Naive thymus-derived CD8-positive, alpha-beta T cell (primary cell): Measurements from ENCODE around the gene KLHDC8B. TPM values are rescaled to one million over a fixed set of nuclear protein-coding genes. Genes with fewer than 3 reads are reported as not detected.
A peak's percentile ranks its signal among the peaks of the same experiment; 100 is the strongest.

Experiments
- ATAC-seq, 2 donors: fragments of 150-1000 bp; cut with Tn5 transposase in 1 of 2; sonication (Bioruptor Pico), chemical (Tn5 transposase) in 1 of 2; 1 replicate in 1 of 2; 2 replicates in 1 of 2; pipeline ENCODE4 v1.10.0; 2021; ENCODE audit warnings: mild to moderate bottlenecking in 2 of 2, moderate library complexity in 2 of 2
- POLR2A ChIA-PET: fragments of 350-600 bp; sonication (Branson Sonifier 250); formaldehyde crosslinking; loops from one replicate; lab custom pipeline; 2021; ENCODE audit warnings: antibody characterized with exemption; lab: Charles Lee
- DNase-seq, 10 donors: peaks; one replicate each; pipeline versions ENCODE4 v3.0.0 to v3.0.0-alpha.2; 2020 to 2022
- H3K27ac Mint-ChIP-seq, 10 donors: one replicate each; pipeline ENCODE4 v1.8.0; 2020 to 2022; ENCODE audit warnings: mild to moderate bottlenecking in 10 of 10, mixed read lengths in 10 of 10, moderate library complexity in 4 of 10, inconsistent platforms in 1 of 10
- H3K27me3 Mint-ChIP-seq, 5 donors: one replicate each; pipeline ENCODE4 v1.8.0; 2021 to 2022; ENCODE audit warnings: mixed read lengths in 5 of 5
- H3K36me3 Mint-ChIP-seq, 3 donors: one replicate each; pipeline ENCODE4 v1.8.0; 2020 to 2022; ENCODE audit warnings: mixed read lengths in 3 of 3, mild to moderate bottlenecking in 2 of 3, inconsistent platforms in 1 of 3
- H3K4me1 Mint-ChIP-seq, 4 donors: one replicate each; pipeline ENCODE4 v1.8.0; 2021 to 2022; ENCODE audit warnings: mixed read lengths in 4 of 4
- H3K4me3 Mint-ChIP-seq, 10 donors: one replicate each; pipeline ENCODE4 v1.8.0; 2020 to 2022; ENCODE audit warnings: mild to moderate bottlenecking in 10 of 10, mixed read lengths in 10 of 10, moderate library complexity in 6 of 10, inconsistent platforms in 1 of 10
- H3K9me3 Mint-ChIP-seq, 9 donors: one replicate each; pipeline ENCODE4 v1.8.0; 2020 to 2022; ENCODE audit warnings: mixed read lengths in 9 of 9, mild to moderate bottlenecking in 3 of 9, inconsistent platforms in 1 of 9, moderate library complexity in 1 of 9
- polyA plus RNA-seq, 3 donors: library from polyadenylated mRNA; unstranded; fragments of 300-500 nt; fragmentation: Illumina TruSeq; gene quantifications; one replicate each; pipeline ENCODE4 v1.2.3, GENCODE V29; 2021
- total RNA-seq, 8 experiments: library from RNA in 2 of 8; stranded (reverse) in 2 of 8; gene quantifications; one replicate each; pipeline ENCODE4 v1.2.3 and lab custom pipeline; 2021 to 2026

KLHDC8B gene
- total RNA-seq (1 to 10 TPM; 7.0 to 7.1 TPM), polyA plus RNA-seq (1 to 10 TPM; 3.6 to 4.9 (median 4.2) TPM), total RNA-seq (lab: John Stamatoyannopoulos, UW) (0.98 to 8.4 (median 4.3) reads per million in 6 experiments)

DNA sequence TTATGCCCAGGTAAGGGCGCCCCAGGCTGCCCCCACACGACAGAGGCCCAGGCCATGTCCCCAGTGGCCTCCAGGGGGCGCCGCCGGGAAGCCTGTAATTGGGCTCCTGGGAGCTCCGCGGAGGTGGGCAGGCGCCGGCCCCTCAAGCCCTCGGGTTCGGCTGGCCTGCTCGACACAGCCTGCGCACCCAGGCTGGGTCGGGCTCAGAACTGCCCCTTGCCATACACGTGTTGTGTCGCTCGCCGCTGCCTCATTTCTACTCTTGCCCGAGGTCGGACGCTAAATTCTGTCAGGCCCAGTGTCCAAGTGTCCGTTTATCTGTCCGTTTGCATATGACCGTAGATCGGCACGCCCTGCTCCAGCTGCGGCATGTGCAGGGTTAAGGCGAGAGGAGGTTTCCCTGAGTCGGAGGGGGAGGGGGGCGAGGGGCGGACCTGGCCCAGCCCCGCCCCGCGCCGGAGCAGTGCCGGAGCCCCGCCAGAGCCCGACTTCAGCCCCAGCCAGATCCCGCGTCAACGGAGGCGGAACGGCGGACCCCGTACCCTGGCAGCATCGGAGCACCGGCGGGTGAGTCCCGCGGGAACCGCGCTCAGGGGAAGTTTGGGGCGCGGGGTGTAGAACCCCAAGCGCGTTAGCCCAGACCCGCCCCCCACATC lies at the start of gene KLHDC8B:
KLHDC8B (plus strand) TSS at position 480 of the 656 bp plus-strand sequence. CDS start 1,172 bp downstream, outside the sequence.
- no peaks in the 10 kb centered on the region for H3K27me3 Mint-ChIP-seq
- POLR2A ChIA-PET: interaction anchor here (0.6 to 2.4 kb wide), 10 partner anchors 10 to 298 kb away, joined by 3 to 9 read pairs (median 4); partner anchors contain the start of genes DAG1, NDUFAF3, QRICH1 and USP4
- ATAC-seq: peak; percentile 84 to 85

DNA sequence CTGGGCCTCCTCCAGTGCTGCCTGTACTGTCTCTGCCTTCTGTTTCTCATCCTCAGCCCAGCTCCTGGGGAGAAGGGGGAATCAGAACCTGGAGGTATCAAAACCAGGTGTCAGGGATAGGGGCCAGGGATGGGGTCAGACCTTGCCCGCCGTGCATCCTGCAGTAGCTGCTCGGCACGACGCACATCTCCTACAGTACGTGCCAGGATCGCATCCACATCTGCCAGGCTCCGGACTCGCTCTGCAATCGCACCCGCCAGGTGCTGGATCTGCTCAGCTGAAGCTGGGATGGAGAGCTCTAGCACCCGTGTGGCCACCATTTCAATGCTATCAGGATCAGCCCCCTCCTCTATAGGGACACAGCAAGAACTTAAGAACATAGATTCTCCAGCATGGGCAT lies 49.4 kb upstream of the KLHDC8B start:
- H3K36me3 Mint-ChIP-seq: peaks cover 0 to 21% (median 0%) of the 10 kb centered on the region in 3 donors
- peaks cover 6 to 28% (median 28%) of the 10 kb centered on the region in 4 donors for H3K4me1 Mint-ChIP-seq
- POLR2A ChIA-PET: interaction anchor here (0.6 to 5.0 kb wide), 9 partner anchors 8 to 356 kb away, joined by 3 to 85 read pairs (median 9); partner anchors contain the start of genes CCDC71, LAMB2, QRICH1 and WDR6
- H3K4me3 Mint-ChIP-seq: peak overlapping the region; percentile 47 to 89 (median 69)
- H3K9me3 Mint-ChIP-seq: no peaks in the 10 kb centered on the region
- no peaks in the 10 kb centered on the region for H3K27me3 Mint-ChIP-seq
- no peak for DNase-seq
- peak overlapping the region; percentile 88 to 96 (median 94) for H3K27ac Mint-ChIP-seq
- ATAC-seq: no peak

More for the DNA sequence above, at the start of gene KLHDC8B:
- Mint-ChIP-seq H3K36me3 (no peaks in the 10 kb centered on the region), H3K4me1 (peaks cover 14 to 37% (median 29%) of the 10 kb centered on the region in 4 donors), H3K27ac (peak within 1 kb of the TSS; percentile 56 to 92 (median 88)), H3K4me3 (peak within 1 kb of the TSS; percentile 79 to 94 (median 86)), H3K9me3 (no peaks in the 10 kb centered on the region)
- peak; percentile 70 to 90 (median 84) for DNase-seq

DNA sequence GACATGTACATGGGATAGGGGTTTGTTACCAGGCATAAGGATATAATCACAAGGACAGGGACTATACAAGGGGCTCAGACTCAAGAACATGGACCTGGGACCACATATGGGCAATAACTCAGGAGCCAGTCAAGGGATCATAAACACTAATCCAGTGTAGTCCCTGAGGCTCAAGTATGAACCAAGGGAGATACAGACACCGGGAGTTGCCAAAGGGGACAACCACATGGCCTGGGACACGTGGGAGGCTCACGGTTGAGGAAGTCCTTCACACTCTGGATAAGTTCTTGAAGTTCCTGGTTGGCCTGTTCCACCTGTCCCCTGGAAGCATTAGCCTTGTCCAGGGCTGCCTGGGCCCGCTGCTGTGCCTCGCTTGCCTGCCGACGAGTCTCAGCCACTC lies 48.9 kb upstream of the KLHDC8B start:
- ATAC-seq: no peak
- H3K27ac Mint-ChIP-seq: peak overlapping the region; percentile 50 to 96 (median 94)
- H3K9me3 Mint-ChIP-seq: no peaks in the 10 kb centered on the region
- POLR2A ChIA-PET: interaction anchor here (1.6 to 5.0 kb wide), 6 partner anchors 8 to 115 kb away, joined by 4 to 85 read pairs (median 13); partner anchors contain the start of genes CCDC71, LAMB2, QRICH1 and WDR6
- peaks cover 6 to 28% (median 28%) of the 10 kb centered on the region in 4 donors for H3K4me1 Mint-ChIP-seq
- H3K36me3 Mint-ChIP-seq: peaks cover 0 to 18% (median 0%) of the 10 kb centered on the region in 3 donors
- H3K27me3 Mint-ChIP-seq: no peaks in the 10 kb centered on the region
- peak overlapping the region in 3 of 10 donors; percentile 21 to 89 (median 47) for H3K4me3 Mint-ChIP-seq
- DNase-seq: no peak

DNA sequence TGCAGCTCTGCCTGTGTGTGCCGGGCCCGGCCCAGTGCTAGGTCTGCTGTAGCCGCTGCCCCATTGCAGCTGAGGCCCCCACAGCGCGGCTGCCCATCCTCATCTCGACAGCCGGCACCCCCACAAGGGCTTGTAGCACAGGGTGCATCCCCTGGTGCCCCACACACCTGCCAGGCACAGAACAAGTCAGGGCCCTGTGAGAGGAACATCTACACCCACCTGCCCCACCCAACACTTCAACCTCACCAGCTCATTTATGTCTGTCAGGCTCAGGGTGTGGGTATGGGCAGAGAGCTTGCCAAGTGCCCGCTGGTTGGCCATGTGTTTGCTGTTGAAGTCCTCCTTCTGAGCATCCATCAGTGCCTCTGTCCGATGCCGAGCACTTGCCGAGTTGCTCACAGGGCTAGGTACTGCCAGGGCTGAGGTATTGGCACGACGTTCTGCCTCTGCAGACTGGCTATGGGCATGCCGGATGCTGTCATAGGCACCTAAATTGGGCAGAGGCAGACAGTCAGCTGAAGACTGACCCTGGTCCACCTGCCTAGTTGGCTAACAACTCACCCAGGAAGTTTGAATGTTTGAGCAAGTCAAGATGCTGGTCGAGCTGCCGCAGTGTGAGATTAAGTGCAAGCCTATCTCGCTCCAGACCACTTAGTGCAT lies 48.4 kb upstream of the KLHDC8B start:
- Mint-ChIP-seq H3K9me3 (no peaks in the 10 kb centered on the region), H3K36me3 (peaks cover 0 to 12% (median 0%) of the 10 kb centered on the region in 3 donors), H3K4me1 (peaks cover 6 to 28% (median 26%) of the 10 kb centered on the region in 4 donors), H3K27ac (peak overlapping the region in 6 of 10 donors; percentile 27 to 95 (median 80)), H3K27me3 (no peaks in the 10 kb centered on the region), H3K4me3 (no peak overlapping the region)
- DNase-seq (no peak), ATAC-seq (no peak)
- POLR2A ChIA-PET: interaction anchor here (5.0 kb wide), 1 partner anchor 29 kb away, joined by 85 read pairs; the partner anchor contains the start of gene QRICH1

DNA sequence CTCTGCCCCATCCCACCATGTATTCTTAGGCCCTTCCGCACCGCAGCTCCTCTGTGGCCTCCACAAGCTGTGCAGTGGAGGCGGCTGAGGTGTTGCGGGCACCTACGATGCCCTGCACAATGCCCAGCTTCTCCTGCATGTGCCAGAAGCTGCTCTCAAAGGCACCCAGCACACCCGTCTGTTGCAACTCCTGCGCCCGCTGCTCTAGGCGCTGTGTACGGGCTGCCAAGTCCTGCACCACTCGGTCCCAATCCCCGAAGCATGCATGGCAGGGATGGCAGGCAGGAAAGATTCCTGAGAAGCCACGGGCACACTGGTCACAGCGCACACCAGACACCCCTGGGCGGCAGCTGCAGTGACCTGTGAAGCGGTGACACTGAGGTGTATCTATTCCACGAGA lies 47.7 kb upstream of the KLHDC8B start:
- POLR2A ChIA-PET: interaction anchor here (5.0 kb wide), 1 partner anchor 30 kb away, joined by 85 read pairs; the partner anchor contains the start of gene QRICH1
- Mint-ChIP-seq H3K4me1 (peaks cover 6 to 28% (median 23%) of the 10 kb centered on the region in 4 donors), H3K9me3 (no peaks in the 10 kb centered on the region), H3K27ac (peak overlapping the region in 1 of 10 donors; percentile 27), H3K36me3 (peaks cover 0 to 8% (median 0%) of the 10 kb centered on the region in 3 donors), H3K4me3 (no peak overlapping the region), H3K27me3 (no peaks in the 10 kb centered on the region)
- ATAC-seq (no peak), DNase-seq (no peak)

DNA sequence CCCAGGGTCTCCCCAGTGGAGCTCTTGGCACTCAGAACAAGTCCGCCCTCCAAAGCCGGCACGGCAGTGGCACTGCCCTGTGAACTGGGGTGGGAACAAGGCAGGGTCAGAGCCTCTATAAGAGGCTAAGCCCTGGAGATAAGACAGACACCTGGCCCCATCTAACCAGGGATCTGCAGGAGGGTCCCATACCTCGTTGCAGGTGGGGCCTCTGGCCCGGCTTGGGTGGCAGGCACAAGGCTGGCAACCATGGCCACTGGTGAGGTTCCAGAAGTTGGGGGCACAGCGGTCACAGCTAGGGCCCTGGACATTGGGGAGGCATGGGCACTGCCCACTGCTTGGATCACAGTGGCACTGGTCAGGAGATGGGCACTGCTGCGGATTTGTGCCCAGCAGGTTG lies 47.2 kb upstream of the KLHDC8B start:
- Mint-ChIP-seq H3K4me1 (peaks cover 3 to 23% (median 18%) of the 10 kb centered on the region in 4 donors), H3K27ac (no peak overlapping the region), H3K27me3 (no peaks in the 10 kb centered on the region), H3K9me3 (no peaks in the 10 kb centered on the region), H3K4me3 (no peak overlapping the region), H3K36me3 (peaks cover 0 to 3% (median 0%) of the 10 kb centered on the region in 3 donors)
- no peak for DNase-seq
- POLR2A ChIA-PET: no interaction called here
- ATAC-seq: no peak

DNA sequence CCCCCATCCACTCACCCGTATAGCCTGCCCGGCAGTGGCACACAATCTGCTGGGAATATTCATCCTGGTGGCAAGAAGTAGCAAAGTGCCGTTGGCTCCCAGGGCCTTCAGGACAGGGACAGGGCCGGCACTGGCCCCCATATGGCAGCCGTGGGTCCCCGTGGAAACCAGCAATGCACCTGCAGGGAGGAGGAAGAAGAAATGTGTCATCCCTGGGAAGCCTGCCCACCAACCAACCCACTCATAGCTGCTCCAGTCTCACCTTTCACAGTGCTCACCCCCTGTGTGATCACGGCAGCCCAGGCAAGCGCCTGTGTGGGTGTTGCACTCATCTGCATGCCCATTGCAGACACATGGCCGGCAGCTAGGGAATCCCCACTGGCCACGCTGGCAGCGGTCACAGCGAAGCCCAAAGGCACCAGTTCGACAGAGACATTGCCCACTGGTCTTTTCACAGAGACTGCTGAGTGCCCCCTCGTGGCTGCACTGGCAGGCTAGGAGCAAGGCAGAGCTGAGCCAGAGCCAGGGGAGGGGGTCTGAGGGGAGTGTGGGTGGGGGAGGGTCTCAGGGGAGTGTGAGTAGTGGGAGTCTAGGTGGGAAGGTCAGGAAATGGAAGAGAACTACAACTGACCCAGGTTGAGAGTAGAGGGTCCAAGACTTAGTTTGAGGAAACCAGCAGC lies 46.3 kb upstream of the KLHDC8B start:
- ATAC-seq (no peak), DNase-seq (no peak)
- POLR2A ChIA-PET: interaction anchor here (0.6 kb wide), 1 partner anchor 28 kb away, joined by 3 read pairs; no protein-coding TSS in a partner anchor
- Mint-ChIP-seq H3K4me3 (no peak overlapping the region), H3K27me3 (no peaks in the 10 kb centered on the region), H3K9me3 (no peaks in the 10 kb centered on the region), H3K36me3 (no peaks in the 10 kb centered on the region), H3K4me1 (peaks cover 0 to 14% (median 10%) of the 10 kb centered on the region in 4 donors), H3K27ac (peak overlapping the region in 4 of 10 donors; percentile 3 to 53 (median 24))

DNA sequence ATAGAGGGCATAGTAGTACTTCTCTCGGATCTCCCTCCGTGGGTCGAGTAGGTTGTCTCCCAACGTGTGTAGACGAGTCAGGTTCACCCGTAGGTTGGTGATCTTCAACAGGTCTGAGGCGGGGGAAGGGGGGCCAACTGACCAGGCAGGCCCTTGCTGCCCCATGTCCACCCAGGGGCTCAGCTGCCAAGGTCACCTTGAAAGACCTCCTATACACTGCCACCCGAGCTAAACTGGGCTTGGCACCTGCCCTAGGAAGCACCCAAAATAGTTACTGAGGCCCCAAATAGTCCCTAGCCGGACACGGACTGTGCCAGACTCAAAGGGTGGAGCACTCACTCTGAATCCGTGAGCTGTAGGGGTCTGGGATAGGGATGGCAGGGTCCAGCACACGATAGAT lies 40.4 kb upstream of the KLHDC8B start:
- POLR2A ChIA-PET: interaction anchor here (2.0 kb wide), 1 partner anchor 10 kb away, joined by 9 read pairs; the partner anchor contains the start of gene USP19
- Mint-ChIP-seq H3K9me3 (no peaks in the 10 kb centered on the region), H3K27me3 (peaks cover 3 to 38% (median 23%) of the 10 kb centered on the region in 5 donors), H3K36me3 (no peaks in the 10 kb centered on the region), H3K27ac (no peak overlapping the region), H3K4me1 (peaks cover 2 to 9% (median 8%) of the 10 kb centered on the region in 4 donors), H3K4me3 (no peak overlapping the region)
- no peak for ATAC-seq
- no peak for DNase-seq

DNA sequence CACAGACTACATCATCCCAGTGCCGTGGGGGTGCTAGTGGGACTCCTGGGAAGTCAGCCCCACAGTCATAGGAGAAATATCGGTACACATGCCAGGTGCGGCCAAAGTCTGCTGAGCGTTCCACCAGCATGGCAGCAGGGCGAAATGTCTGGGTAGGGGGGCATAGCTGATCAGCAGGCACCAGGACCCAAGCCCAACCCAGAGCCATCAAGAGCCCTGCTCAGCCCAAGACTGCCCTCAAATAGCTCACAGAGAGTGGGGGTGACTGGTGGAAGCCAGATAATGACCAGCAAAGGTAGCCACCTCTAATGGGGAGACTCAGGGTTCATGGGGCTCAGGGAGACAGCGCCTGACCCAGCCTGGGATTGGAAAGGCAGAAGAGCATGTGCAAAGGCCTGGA lies 39.8 kb upstream of the KLHDC8B start:
- no peak for ATAC-seq
- H3K27me3 Mint-ChIP-seq: peaks cover 3 to 39% (median 23%) of the 10 kb centered on the region in 5 donors
- H3K4me1 Mint-ChIP-seq: peaks cover 2 to 9% (median 8%) of the 10 kb centered on the region in 4 donors
- DNase-seq: no peak
- no peak overlapping the region for H3K4me3 Mint-ChIP-seq
- H3K9me3 Mint-ChIP-seq: no peaks in the 10 kb centered on the region
- H3K27ac Mint-ChIP-seq: peak overlapping the region in 2 of 10 donors; percentile 15 to 62
- POLR2A ChIA-PET: no interaction called here
- no peaks in the 10 kb centered on the region for H3K36me3 Mint-ChIP-seq

DNA sequence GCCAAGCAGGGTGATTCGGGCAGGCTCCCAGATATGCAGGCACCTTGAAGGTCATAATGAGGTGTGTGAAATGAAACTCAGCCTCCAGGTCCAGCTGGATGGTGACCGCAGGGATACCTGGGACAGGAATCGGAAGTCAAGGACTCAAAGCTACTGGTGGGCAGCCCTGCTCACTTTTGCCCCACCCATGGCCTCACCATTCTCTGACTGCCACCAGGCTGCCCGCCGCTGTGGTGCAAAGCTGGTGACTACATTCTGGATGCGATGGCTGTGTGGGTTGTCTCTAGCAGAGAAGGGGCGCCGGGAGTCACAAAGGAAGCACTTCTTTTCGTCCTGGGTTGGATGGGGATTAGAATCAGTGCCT lies 39.3 kb upstream of the KLHDC8B start:
- Mint-ChIP-seq H3K27ac (peak overlapping the region in 1 of 10 donors; percentile 29), H3K36me3 (no peaks in the 10 kb centered on the region), H3K4me3 (no peak overlapping the region), H3K4me1 (peaks cover 2 to 9% (median 8%) of the 10 kb centered on the region in 4 donors), H3K27me3 (peaks cover 3 to 40% (median 23%) of the 10 kb centered on the region in 5 donors), H3K9me3 (no peaks in the 10 kb centered on the region)
- ATAC-seq (no peak), DNase-seq (no peak)
- POLR2A ChIA-PET: interaction anchor here (1.0 kb wide), 1 partner anchor 11 kb away, joined by 4 read pairs; the partner anchor contains the start of gene USP19

DNA sequence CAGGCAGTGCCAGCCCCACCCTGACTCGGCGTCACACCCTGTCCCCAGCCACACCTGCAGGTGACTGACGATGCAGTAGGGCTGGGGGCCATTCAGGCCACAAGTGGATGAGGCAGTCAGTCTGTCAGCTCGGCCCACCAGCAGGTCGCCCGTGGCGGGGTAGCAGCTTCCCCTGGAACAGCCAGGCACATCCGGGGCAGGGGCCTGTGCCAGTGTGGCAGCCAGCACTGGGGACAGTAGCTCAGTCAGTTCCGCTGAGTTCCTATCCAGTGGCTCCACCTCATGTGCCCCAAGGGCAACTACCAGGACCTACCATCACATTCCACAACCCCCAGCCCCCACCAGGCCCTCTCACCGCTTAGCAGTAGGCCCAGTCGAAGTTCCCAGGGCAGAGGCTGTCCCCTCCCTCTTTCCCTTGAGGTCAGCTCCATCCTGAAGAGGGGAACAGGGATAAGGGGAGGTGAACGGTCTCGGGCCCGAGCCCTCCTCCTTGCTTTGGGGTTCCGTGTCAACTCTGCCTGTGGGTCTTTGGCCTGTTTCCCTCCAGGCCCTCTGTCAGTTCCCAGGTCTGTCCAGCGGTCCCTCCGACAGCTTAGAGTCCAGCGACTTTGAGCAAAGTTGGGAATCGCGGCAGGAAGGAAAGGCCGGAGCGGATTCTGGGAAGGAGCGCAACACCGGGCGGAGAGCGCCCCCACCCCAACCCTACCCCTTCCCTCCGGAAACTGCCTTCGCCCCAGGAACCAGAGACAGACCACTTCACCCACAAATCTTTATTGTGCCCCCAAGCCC lies 38.8 kb upstream of the KLHDC8B start, which contains the start of gene LAMB2:
LAMB2 (minus strand) TSS at position 614 of the 789 bp plus-strand sequence; CDS start at position 431, 183 bp downstream.
- Mint-ChIP-seq H3K4me1 (peaks cover 2 to 9% (median 8%) of the 10 kb centered on the region in 4 donors), H3K9me3 (no peaks in the 10 kb centered on the region), H3K27ac (peak within 1 kb of the TSS in 4 of 10 donors; percentile 14 to 71 (median 40)), H3K4me3 (peak within 1 kb of the TSS in 6 of 10 donors; percentile 36 to 50 (median 42)), H3K27me3 (peaks cover 3 to 43% (median 23%) of the 10 kb centered on the region in 5 donors), H3K36me3 (no peaks in the 10 kb centered on the region)
- DNase-seq: peak in 1 of 10 donors; percentile 4
- peak; percentile 30 to 33 for ATAC-seq
- POLR2A ChIA-PET: interaction anchor here (1.0 kb wide), 1 partner anchor 11 kb away, joined by 4 read pairs; the partner anchor contains the start of gene USP19
